IMR-90 (cell line): Measurements from ENCODE around the gene DOCK1.

Experiments used
- RAD21 ChIP-seq: IDR thresholded peaks from 2 replicates; pipeline ENCODE4 v1.6.1; 2012; ENCODE audit warnings: low read length, improper control_type of control experiment
- RCOR1 ChIP-seq: IDR thresholded peaks from 2 replicates; pipeline ENCODE4 v1.6.1; 2012; ENCODE audit warnings: mild to moderate bottlenecking, low read length, improper control_type of control experiment; ENCODE audit not compliant: insufficient replicate concordance
- TF ChIP-seq, protein P1 (sequence below): conservative IDR thresholded peaks from 2 replicates; pipeline ENCODE4 v1.5.1; 2012; ENCODE audit warnings: mild to moderate bottlenecking, low read depth, low read length, improper control_type of control experiment

DNA sequence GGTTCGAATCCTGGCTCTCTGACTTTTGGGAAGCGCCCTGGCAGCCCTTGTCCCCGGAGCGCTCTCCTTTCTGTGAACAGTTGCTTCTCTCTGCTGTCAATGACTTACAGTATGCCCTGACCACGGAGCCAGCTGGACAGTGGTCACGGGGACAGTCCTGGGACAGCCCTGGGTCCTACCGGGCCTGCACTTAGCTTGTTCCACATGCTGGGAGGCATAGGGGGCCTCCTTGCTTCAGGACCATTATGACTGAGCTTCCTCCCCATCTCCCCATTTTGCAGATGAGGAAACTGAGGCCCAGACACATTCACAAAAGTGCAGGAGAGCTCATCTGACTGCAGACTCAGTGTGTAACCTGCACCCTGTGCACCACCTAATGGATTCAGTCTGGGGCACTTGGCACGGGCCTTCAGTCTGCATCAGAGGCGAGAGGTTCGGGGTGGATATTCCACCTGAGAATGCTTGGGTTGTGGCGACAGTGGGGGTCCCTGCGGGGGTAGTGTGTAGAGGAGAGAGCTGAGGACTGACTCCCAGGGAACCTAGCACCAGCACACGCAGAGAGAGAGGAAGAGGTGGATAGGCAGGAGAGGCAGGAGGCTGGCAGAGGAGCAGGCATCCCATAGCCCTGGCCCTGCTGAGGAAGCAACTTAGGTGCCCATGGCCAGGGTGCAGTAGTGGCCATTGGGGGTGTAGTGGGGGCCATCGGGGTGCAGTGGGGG, 1.6 kb downstream of the DOCK1 start:
- TF ChIP-seq, protein P1, sequence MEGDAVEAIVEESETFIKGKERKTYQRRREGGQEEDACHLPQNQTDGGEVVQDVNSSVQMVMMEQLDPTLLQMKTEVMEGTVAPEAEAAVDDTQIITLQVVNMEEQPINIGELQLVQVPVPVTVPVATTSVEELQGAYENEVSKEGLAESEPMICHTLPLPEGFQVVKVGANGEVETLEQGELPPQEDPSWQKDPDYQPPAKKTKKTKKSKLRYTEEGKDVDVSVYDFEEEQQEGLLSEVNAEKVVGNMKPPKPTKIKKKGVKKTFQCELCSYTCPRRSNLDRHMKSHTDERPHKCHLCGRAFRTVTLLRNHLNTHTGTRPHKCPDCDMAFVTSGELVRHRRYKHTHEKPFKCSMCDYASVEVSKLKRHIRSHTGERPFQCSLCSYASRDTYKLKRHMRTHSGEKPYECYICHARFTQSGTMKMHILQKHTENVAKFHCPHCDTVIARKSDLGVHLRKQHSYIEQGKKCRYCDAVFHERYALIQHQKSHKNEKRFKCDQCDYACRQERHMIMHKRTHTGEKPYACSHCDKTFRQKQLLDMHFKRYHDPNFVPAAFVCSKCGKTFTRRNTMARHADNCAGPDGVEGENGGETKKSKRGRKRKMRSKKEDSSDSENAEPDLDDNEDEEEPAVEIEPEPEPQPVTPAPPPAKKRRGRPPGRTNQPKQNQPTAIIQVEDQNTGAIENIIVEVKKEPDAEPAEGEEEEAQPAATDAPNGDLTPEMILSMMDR, result no peak
- TF ChIP-seq RCOR1, result no peak
- TF ChIP-seq RAD21, result no peak
